Stimulated activated CD8-positive, alpha-beta memory T cell treated with anti-CD3 and anti-CD28 coated beads, Interleukin-4, amount 100 ng/mL, for 24 hours (primary cell): Measurements from ENCODE around the gene ZNF567.
"Not testable (repeated sequence)": the region's sequence is repeated elsewhere in the genome, so short reads cannot be mapped to it uniquely, and the experiment has no call there.

Source experiments
- DNase-seq: peaks from one replicate; pipeline ENCODE4 v3.0.0-alpha.2; 2020; ENCODE audit warnings: low read depth

The ZNF567 gene

GRCh38 chr19:36687214-36688056 lies at the start of gene ZNF567:
ZNF567 (plus strand) TSS chr19:36687612; CDS start chr19:36694868, 7,256 bp downstream.
- peak; percentile 99 for DNase-seq

- no peak for DNase-seq
Observed at GRCh38 chr19:36638862-36639510, 48.4 kb upstream of the ZNF567 start.

GRCh38 chr19:36646746-36647145 lies 40.7 kb upstream of the ZNF567 start:
- DNase-seq, result no peak

- no peak for DNase-seq
Observed at GRCh38 chr19:36652958-36653357, 34.5 kb upstream of the ZNF567 start.

GRCh38 chr19:36665832-36666231 lies 21.6 kb upstream of the ZNF567 start:
- DNase-seq, result no peak

- DNase-seq, result no peak
Observed at GRCh38 chr19:36668646-36669045, 18.8 kb upstream of the ZNF567 start.

GRCh38 chr19:36672368-36672767 lies 15.0 kb upstream of the ZNF567 start:
- DNase-seq, result no peak

GRCh38 chr19:36674201-36674600 lies 13.2 kb upstream of the ZNF567 start:
- DNase-seq, result no peak

GRCh38 chr19:36679455-36679854 lies 8.0 kb upstream of the ZNF567 start:
- no peak for DNase-seq

GRCh38 chr19:36685835-36686234 lies 1.6 kb upstream of the ZNF567 start:
- no peak for DNase-seq

- no peak for DNase-seq
Observed at GRCh38 chr19:36686365-36687213, 823 bp upstream of the ZNF567 start.

- no peak for DNase-seq
Observed at GRCh38 chr19:36688058-36688457, 646 bp downstream of the ZNF567 start.

GRCh38 chr19:36707134-36707533 lies 19.7 kb downstream of the ZNF567 start:
- no peak for DNase-seq

- DNase-seq, result no peak
Observed at GRCh38 chr19:36709423-36709822, 22.0 kb downstream of the ZNF567 start.

- no peak for DNase-seq
Observed at GRCh38 chr19:36719687-36720556, 32.5 kb downstream of the ZNF567 start.

GRCh38 chr19:36736166-36736565 lies 48.8 kb downstream of the ZNF567 start:
- not testable (repeated sequence) for DNase-seq

- DNase-seq, result no peak
Observed at GRCh38 chr19:36745870-36746269, 58.5 kb downstream of the ZNF567 start.

- DNase-seq, result no peak
Observed at GRCh38 chr19:36747750-36748149, 60.3 kb downstream of the ZNF567 start.

GRCh38 chr19:36748431-36749275 lies 61.2 kb downstream of the ZNF567 start:
- DNase-seq, result no peak

- not testable (repeated sequence) for DNase-seq
Observed at GRCh38 chr19:36749613-36750012, 62.2 kb downstream of the ZNF567 start.
